Neural cell (in vitro differentiated cells): ENCODE measurements around the gene PEAR1. TPM values are rescaled to one million over a fixed set of nuclear protein-coding genes. Genes with fewer than 3 reads are reported as not detected.

Experiments used
- H2AFZ ChIP-seq: fragments of 200-600, 300-800 bp; sonication (generic), shearing (Covaris generic); 2 replicates; pipeline ENCODE4 v1.6.0; 2014; ENCODE audit warnings: low read depth, mild to moderate bottlenecking, antibody characterized with exemption, low read length, moderate library complexity
- H3F3A ChIP-seq: fragments of 200-600 bp; shearing (Covaris generic); 2 replicates; pipeline ENCODE4 v1.6.1; 2016; ENCODE audit warnings: mild to moderate bottlenecking, moderate library complexity, mixed read lengths, antibody characterized with exemption, low read length; ENCODE audit not compliant: insufficient read depth, poor library complexity, severe bottlenecking
- H3K27ac ChIP-seq: fragments of 200-600, 300-800 bp; sonication (generic), shearing (Covaris generic); 2 replicates; pipeline ENCODE4 v1.5.1; 2014; ENCODE audit warnings: mild to moderate bottlenecking, low read length, moderate library complexity
- H3K27me3 ChIP-seq: fragments of 300-800, 200-600 bp; sonication (generic), shearing (Covaris generic); 2 replicates; pipeline ENCODE4 v1.6.0; 2014; ENCODE audit warnings: mild to moderate bottlenecking, low read depth, low read length, moderate library complexity; ENCODE audit not compliant: insufficient read depth
- H3K36me3 ChIP-seq: fragments of 300-800, 200-600 bp; sonication (generic), shearing (Covaris generic); 2 replicates; pipeline ENCODE4 v1.5.1; 2014; ENCODE audit warnings: mild to moderate bottlenecking, antibody characterized with exemption, low read length, moderate library complexity; ENCODE audit not compliant: insufficient read depth
- H3K4me2 ChIP-seq: fragments of 300-800, 200-600 bp; sonication (generic), shearing (Covaris generic); 2 replicates; pipeline ENCODE4 v1.6.0; 2014; ENCODE audit warnings: mild to moderate bottlenecking, low read length
- H3K4me3 ChIP-seq: fragments of 300-800, 200-600 bp; sonication (generic), shearing (Covaris generic); 2 replicates; pipeline ENCODE4 v1.5.1; 2014; ENCODE audit warnings: mild to moderate bottlenecking, low read length, moderate library complexity
- H3K79me2 ChIP-seq: fragments of 200-600 bp; shearing (Covaris generic); replicated peaks from 2 replicates; pipeline ENCODE4 v1.6.0; 2014; ENCODE audit warnings: mild to moderate bottlenecking, low read length, moderate library complexity; ENCODE audit not compliant: insufficient read depth
- H3K9ac ChIP-seq: fragments of 300-800, 200-600 bp; sonication (generic), shearing (Covaris generic); 2 replicates; pipeline ENCODE4 v1.6.1; 2016; ENCODE audit warnings: mild to moderate bottlenecking, low read length, mixed read lengths
- H3K9me2 ChIP-seq: fragments of 200-600 bp; shearing (Covaris generic); 2 replicates; pipeline ENCODE4 v1.6.1; 2016; ENCODE audit warnings: mild to moderate bottlenecking, low read length, mixed read lengths; ENCODE audit not compliant: insufficient read depth
- H3K9me3 ChIP-seq: fragments of 200-600, 300-800 bp; sonication (generic), shearing (Covaris generic); 2 replicates; pipeline ENCODE4 v1.6.1; 2016; ENCODE audit warnings: mild to moderate bottlenecking, mixed run types, low read length, moderate library complexity, mixed read lengths
- H4K20me1 ChIP-seq: fragments of 200-600 bp; shearing (Covaris generic); 2 replicates; pipeline ENCODE4 v1.6.1; 2016; ENCODE audit warnings: mild to moderate bottlenecking, mixed run types; ENCODE audit not compliant: insufficient read depth
- CTCF ChIP-seq: fragments of 450-650 bp; IDR thresholded peaks from 2 replicates; pipeline ENCODE4 v1.5.1; 2014; ENCODE audit warnings: antibody characterized with exemption, mild to moderate bottlenecking, moderate library complexity; ENCODE audit not compliant: poor library complexity, severe bottlenecking
- EP300 ChIP-seq: fragments of 450-650 bp; conservative IDR thresholded peaks from 2 replicates; pipeline ENCODE4 v1.6.1; 2014; ENCODE audit warnings: antibody characterized with exemption, mild to moderate bottlenecking, moderate library complexity; ENCODE audit not compliant: poor library complexity, severe bottlenecking
- EZH2 ChIP-seq: fragments of 200-600, 300-800 bp; shearing (Covaris generic), sonication (generic); IDR thresholded peaks from 2 replicates; pipeline ENCODE4 v1.6.1; 2014; ENCODE audit warnings: antibody characterized with exemption, low read length, borderline replicate concordance, mild to moderate bottlenecking; ENCODE audit not compliant: insufficient read depth, poor library complexity, severe bottlenecking
- MXI1 ChIP-seq: fragments of 450-650 bp; conservative IDR thresholded peaks from 2 replicates; pipeline ENCODE4 v1.6.1; 2014; ENCODE audit warnings: antibody characterized with exemption, mild to moderate bottlenecking; ENCODE audit not compliant: poor library complexity, severe bottlenecking
- POLR2AphosphoS5 ChIP-seq: IDR thresholded peaks from 2 replicates; pipeline ENCODE4 v1.6.1; 2012
- RAD21 ChIP-seq: fragments of 450-650 bp; conservative IDR thresholded peaks from 2 replicates; pipeline ENCODE4 v1.6.1; 2014; ENCODE audit warnings: antibody characterized with exemption, mild to moderate bottlenecking, moderate library complexity
- REST ChIP-seq: IDR thresholded peaks from 2 replicates; pipeline ENCODE4 v1.6.1; 2012; ENCODE audit warnings: borderline replicate concordance
- SMC3 ChIP-seq: fragments of 450-650 bp; conservative IDR thresholded peaks from 2 replicates; pipeline ENCODE4 v1.6.1; 2014; ENCODE audit warnings: antibody characterized with exemption, mild to moderate bottlenecking, moderate library complexity; ENCODE audit not compliant: poor library complexity
- TAF1 ChIP-seq: IDR thresholded peaks from 2 replicates; pipeline ENCODE4 v1.6.1; 2012; ENCODE audit warnings: low read depth
- polyA plus RNA-seq: library from polyadenylated mRNA; depleted of rRNA; stranded (reverse); fragments of >200 nt; gene quantifications from 2 replicates; pipeline ENCODE4 v1.2.3, GENCODE V29; 2014

The PEAR1 gene
- polyA plus RNA-seq, 1 donor from 2014 or later: not detected

GRCh38 chr1:156897078-156897825 is 3.7 kb downstream of the PEAR1 start:
- TF ChIP-seq RAD21 (no peak), MXI1 (no peak), TAF1 (no peak), CTCF (no peak), SMC3 (no peak), POLR2AphosphoS5 (no peak), REST (no peak)
- Histone ChIP-seq H3K9ac (no peak overlapping the region), H3K4me3 (no peak overlapping the region), H3K9me2 (no peaks in the 10 kb centered on the region), H3K27ac (no peak overlapping the region), H3F3A (no peaks in the 10 kb centered on the region), H4K20me1 (no peaks in the 10 kb centered on the region), H3K4me2 (no peak overlapping the region), H3K79me2 (no peaks in the 10 kb centered on the region), H3K9me3 (no peaks in the 10 kb centered on the region), H3K27me3 (peaks cover 33% of the 10 kb centered on the region), H2AFZ (no peak overlapping the region), H3K36me3 (no peaks in the 10 kb centered on the region)

GRCh38 chr1:156898161-156898566 is 4.6 kb downstream of the PEAR1 start:
- TF ChIP-seq EZH2 (no peak), RAD21 (no peak), TAF1 (no peak), EP300 (no peak), SMC3 (no peak), CTCF (no peak), MXI1 (no peak), POLR2AphosphoS5 (no peak), REST (no peak)
- no peaks in the 10 kb centered on the region for H3K79me2 ChIP-seq
- no peaks in the 10 kb centered on the region for H3K9me3 ChIP-seq
- H3K36me3 ChIP-seq: no peaks in the 10 kb centered on the region
- no peak overlapping the region for H2AFZ ChIP-seq
- no peak overlapping the region for H3K4me3 ChIP-seq
- H3K4me2 ChIP-seq: no peak overlapping the region
- H3K27me3 ChIP-seq: peaks cover 24% of the 10 kb centered on the region
- H3K27ac ChIP-seq: no peak overlapping the region
- H4K20me1 ChIP-seq: no peaks in the 10 kb centered on the region
- H3F3A ChIP-seq: no peaks in the 10 kb centered on the region
- H3K9me2 ChIP-seq: no peaks in the 10 kb centered on the region
- H3K9ac ChIP-seq: no peak overlapping the region
